NCI-H1694 (cell line): ENCODE results near the gene COL10A1.

Experiments
- DNase-seq: peaks from one replicate; lab custom pipeline; 2025; lab: John Stamatoyannopoulos, UW

The COL10A1 gene

GRCh38 chr6:116083052-116083451, 42.9 kb downstream of the COL10A1 start:
- no peak for DNase-seq

DNA sequence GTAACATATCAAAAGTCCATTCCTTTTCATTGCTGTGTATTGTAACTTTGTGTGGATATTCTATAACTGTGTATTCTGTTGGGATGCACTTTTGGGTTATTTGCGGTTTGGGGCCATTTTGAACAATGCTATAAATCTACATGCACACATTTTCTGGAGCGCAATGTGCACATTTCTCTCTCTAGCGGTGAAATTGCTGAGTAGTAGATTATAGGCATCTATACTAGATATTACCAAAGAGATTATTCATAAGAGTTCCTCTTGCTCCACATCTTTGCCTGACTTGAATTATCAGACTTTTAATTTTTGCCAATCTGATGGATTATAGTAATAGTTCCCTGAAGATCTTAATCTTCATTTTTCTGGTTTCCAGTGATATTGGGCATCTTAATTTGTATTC, 47.0 kb downstream of the COL10A1 start:
- no peak for DNase-seq

DNA sequence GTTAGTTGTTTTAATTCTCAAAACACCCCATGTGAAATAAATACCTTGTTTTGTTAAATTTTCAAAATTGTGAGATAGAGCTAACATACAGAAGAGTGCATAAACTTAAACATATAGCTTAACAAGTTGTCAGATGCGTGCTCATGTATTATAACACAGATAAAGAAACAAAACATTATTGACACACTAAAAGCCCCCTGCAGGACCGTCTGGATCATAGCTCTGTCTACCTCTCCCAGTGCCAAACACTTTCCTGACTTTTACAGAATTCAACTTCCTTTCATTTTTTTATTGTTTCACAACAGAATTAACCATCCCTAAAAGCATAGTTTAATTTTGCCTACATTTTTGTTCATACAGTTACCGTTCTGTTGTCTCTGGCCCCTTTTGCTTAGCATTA, 47.4 kb downstream of the COL10A1 start:
- no peak for DNase-seq

DNA sequence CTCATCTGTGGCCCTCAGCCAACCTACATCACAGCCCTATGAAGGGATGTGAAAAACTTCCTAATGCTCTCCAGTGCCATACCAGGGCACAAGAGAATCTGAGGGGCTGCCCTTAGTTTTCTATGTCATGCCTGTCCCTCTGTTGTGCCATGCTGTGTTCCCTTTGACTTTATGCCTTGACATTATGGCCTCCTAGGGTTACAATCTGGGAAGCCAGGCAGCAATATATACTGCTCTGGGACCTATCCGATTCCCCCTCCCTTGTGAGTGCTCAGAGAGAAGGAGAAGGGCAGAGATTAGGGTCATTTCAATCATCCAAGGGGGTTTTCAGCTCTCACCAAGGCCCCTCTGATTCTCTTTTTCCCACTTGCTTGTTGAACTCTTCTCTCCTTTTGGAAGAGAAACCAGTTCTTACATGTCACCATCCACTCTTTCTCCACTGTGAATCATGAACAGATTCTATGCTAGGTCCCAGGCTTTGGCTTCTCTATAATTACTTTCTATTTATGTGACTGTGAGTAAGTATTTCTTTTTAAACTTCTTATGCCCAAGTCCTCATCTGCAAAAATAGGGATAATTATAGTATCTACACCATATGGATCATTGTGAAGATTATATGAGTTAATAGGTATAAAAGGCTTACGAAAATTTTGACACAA, 51.1 kb downstream of the COL10A1 start:
- no peak for DNase-seq

- no peak for DNase-seq
These were observed 52.0 kb downstream of the COL10A1 start for GRCh38 chr6:116073765-116074440.

GRCh38 chr6:116072368-116072767, 53.6 kb downstream of the COL10A1 start:
- no peak for DNase-seq

- no peak for DNase-seq
These were observed 55.1 kb downstream of the COL10A1 start for GRCh38 chr6:116070616-116071389.

GRCh38 chr6:116070101-116070500, 55.8 kb downstream of the COL10A1 start:
- DNase-seq, result no peak
